ENCODE data around the gene UGGT2.
"Not testable (repeated sequence)": the region's sequence is repeated elsewhere in the genome, so short reads cannot be mapped to it uniquely, and the experiment has no call there.

The UGGT2 gene

GRCh38 chr13:95896301-95896700 lies 156.9 kb downstream of the UGGT2 start:
- Histone ChIP-seq H3K4me1 (ENCODE audit: insufficient read depth, low read length) (no peaks in the 10 kb centered on the region), H3K9me3 (ENCODE audit: low read length) (no peaks in the 10 kb centered on the region), H3K4me3 (ENCODE audit: low read length) (no peak overlapping the region), H2AFZ (ENCODE audit: low read depth, low read length) (no peak overlapping the region), H3K36me3 (ENCODE audit: insufficient read depth, low read length) (peaks cover 9% of the 10 kb centered on the region), H3K27me3 (ENCODE audit: insufficient read depth, low read length) (no peaks in the 10 kb centered on the region)

GRCh38 chr13:95893861-95894260 lies 159.3 kb downstream of the UGGT2 start:
- no peak overlapping the region for H2AFZ ChIP-seq (ENCODE audit: low read depth, low read length)
- H3K36me3 ChIP-seq (ENCODE audit: insufficient read depth, low read length), result peaks cover 9% of the 10 kb centered on the region
- H3K27me3 ChIP-seq (ENCODE audit: insufficient read depth, low read length), result no peaks in the 10 kb centered on the region
- H3K9me3 ChIP-seq (ENCODE audit: low read length), result peaks cover 2% of the 10 kb centered on the region
- H3K4me1 ChIP-seq (ENCODE audit: insufficient read depth, low read length), result no peaks in the 10 kb centered on the region
- no peak overlapping the region for H3K4me3 ChIP-seq (ENCODE audit: low read length)

- Histone ChIP-seq H3K4me1 (ENCODE audit: insufficient read depth, low read length) (no peaks in the 10 kb centered on the region), H3K4me3 (ENCODE audit: low read length) (no peak overlapping the region), H2AFZ (ENCODE audit: low read depth, low read length) (no peak overlapping the region), H3K36me3 (ENCODE audit: insufficient read depth, low read length) (peaks cover 32% of the 10 kb centered on the region), H3K27me3 (ENCODE audit: insufficient read depth, low read length) (no peaks in the 10 kb centered on the region), H3K9me3 (ENCODE audit: low read length) (no peaks in the 10 kb centered on the region)
Observed at GRCh38 chr13:95882121-95882520, 171.1 kb downstream of the UGGT2 start.

GRCh38 chr13:95880331-95880730 lies 172.9 kb downstream of the UGGT2 start:
- Histone ChIP-seq H3K4me1 (ENCODE audit: insufficient read depth, low read length) (no peaks in the 10 kb centered on the region), H3K36me3 (ENCODE audit: insufficient read depth, low read length) (peaks cover 39% of the 10 kb centered on the region), H3K9me3 (ENCODE audit: low read length) (no peaks in the 10 kb centered on the region), H2AFZ (ENCODE audit: low read depth, low read length) (no peak overlapping the region), H3K27me3 (ENCODE audit: insufficient read depth, low read length) (no peaks in the 10 kb centered on the region), H3K4me3 (ENCODE audit: low read length) (no peak overlapping the region)

GRCh38 chr13:95874286-95874685 lies 178.9 kb downstream of the UGGT2 start:
- Histone ChIP-seq H3K4me1 (ENCODE audit: insufficient read depth, low read length) (no peaks in the 10 kb centered on the region), H3K4me3 (ENCODE audit: low read length) (no peak overlapping the region), H3K9me3 (ENCODE audit: low read length) (no peaks in the 10 kb centered on the region), H3K36me3 (ENCODE audit: insufficient read depth, low read length) (peaks cover 23% of the 10 kb centered on the region), H2AFZ (ENCODE audit: low read depth, low read length) (no peak overlapping the region), H3K27me3 (ENCODE audit: insufficient read depth, low read length) (no peaks in the 10 kb centered on the region)

DNA sequence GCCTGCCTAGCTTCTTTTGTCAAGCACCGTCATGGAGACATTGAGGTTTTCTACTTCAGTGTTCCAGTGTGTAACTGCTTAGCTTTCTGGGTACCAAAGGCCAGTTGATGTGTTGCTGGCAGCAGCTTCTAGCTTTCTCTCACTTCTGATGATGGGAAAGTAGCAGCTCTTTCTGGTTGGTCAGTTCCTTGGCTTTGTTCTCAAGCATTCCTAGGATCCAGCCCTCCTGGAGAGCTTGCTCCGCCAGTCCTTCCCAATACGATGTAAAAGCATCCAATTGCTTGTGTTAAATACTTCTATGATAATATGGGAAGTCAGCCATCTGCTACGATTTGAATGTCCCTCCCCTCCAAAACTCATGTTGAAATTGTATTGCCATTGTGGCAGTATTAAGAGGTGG lies 182.8 kb downstream of the UGGT2 start:
- Histone ChIP-seq H3K4me3 (ENCODE audit: low read length) (no peak overlapping the region), H3K4me1 (ENCODE audit: insufficient read depth, low read length) (no peaks in the 10 kb centered on the region), H3K27me3 (ENCODE audit: insufficient read depth, low read length) (no peaks in the 10 kb centered on the region), H3K36me3 (ENCODE audit: insufficient read depth, low read length) (peaks cover 6% of the 10 kb centered on the region), H2AFZ (ENCODE audit: low read depth, low read length) (no peak overlapping the region), H3K9me3 (ENCODE audit: low read length) (no peaks in the 10 kb centered on the region)

DNA sequence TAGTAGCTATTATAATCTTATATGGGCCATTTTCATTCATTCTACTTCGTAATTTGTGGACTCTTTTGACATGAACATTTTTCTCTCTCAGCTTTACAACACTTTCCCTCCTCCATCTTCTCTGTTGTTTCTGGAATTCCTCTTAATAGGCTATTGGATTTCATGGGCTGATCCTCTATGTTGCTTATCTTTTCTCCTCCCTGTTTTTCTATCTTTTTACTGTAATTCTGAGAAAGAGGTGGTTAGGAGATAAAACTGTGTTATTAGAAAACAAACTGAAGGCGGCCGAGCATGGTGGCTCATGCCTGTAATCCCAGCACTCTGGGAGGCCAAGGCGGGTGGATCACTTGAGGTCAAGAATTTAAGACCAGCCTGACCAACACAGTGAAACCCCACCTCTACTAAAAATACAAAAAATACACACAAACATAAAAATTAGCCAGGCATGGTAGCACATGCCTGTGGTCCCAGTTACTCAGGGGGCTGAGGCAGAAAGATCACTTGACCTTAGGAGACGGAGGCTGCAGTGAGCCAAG lies 188.1 kb downstream of the UGGT2 start:
- Histone ChIP-seq H2AFZ (ENCODE audit: low read depth, low read length) (no peak overlapping the region), H3K27me3 (ENCODE audit: insufficient read depth, low read length) (no peaks in the 10 kb centered on the region), H3K36me3 (ENCODE audit: insufficient read depth, low read length) (peaks cover 15% of the 10 kb centered on the region), H3K4me1 (ENCODE audit: insufficient read depth, low read length) (no peaks in the 10 kb centered on the region), H3K4me3 (ENCODE audit: low read length) (no peak overlapping the region), H3K9me3 (ENCODE audit: low read length) (no peaks in the 10 kb centered on the region)

GRCh38 chr13:95862408-95862807 lies 190.8 kb downstream of the UGGT2 start:
- no peak overlapping the region for H3K4me3 ChIP-seq (ENCODE audit: low read length)
- H3K9me3 ChIP-seq (ENCODE audit: low read length), result no peaks in the 10 kb centered on the region
- H2AFZ ChIP-seq (ENCODE audit: low read depth, low read length), result no peak overlapping the region
- no peaks in the 10 kb centered on the region for H3K4me1 ChIP-seq (ENCODE audit: insufficient read depth, low read length)
- no peaks in the 10 kb centered on the region for H3K27me3 ChIP-seq (ENCODE audit: insufficient read depth, low read length)
- peaks cover 18% of the 10 kb centered on the region for H3K36me3 ChIP-seq (ENCODE audit: insufficient read depth, low read length)

- Histone ChIP-seq H3K4me3 (ENCODE audit: low read length) (no peak overlapping the region), H3K4me1 (ENCODE audit: insufficient read depth, low read length) (no peaks in the 10 kb centered on the region), H3K27me3 (ENCODE audit: insufficient read depth, low read length) (no peaks in the 10 kb centered on the region), H3K36me3 (ENCODE audit: insufficient read depth, low read length) (peaks cover 18% of the 10 kb centered on the region), H3K9me3 (ENCODE audit: low read length) (no peaks in the 10 kb centered on the region), H2AFZ (ENCODE audit: low read depth, low read length) (no peak overlapping the region)
Observed at GRCh38 chr13:95861296-95861695, 191.9 kb downstream of the UGGT2 start.

- Histone ChIP-seq H3K4me3 (ENCODE audit: low read length) (no peak overlapping the region), H3K27me3 (ENCODE audit: insufficient read depth, low read length) (no peaks in the 10 kb centered on the region), H3K9me3 (ENCODE audit: low read length) (no peaks in the 10 kb centered on the region), H3K36me3 (ENCODE audit: insufficient read depth, low read length) (peaks cover 15% of the 10 kb centered on the region), H2AFZ (ENCODE audit: low read depth, low read length) (no peak overlapping the region), H3K4me1 (ENCODE audit: insufficient read depth, low read length) (no peaks in the 10 kb centered on the region)
Observed at GRCh38 chr13:95858286-95859075, 194.7 kb downstream of the UGGT2 start.

GRCh38 chr13:95845656-95846055 lies 207.5 kb downstream of the UGGT2 start:
- H2AFZ ChIP-seq (ENCODE audit: low read depth, low read length), result not testable (repeated sequence)

DNA sequence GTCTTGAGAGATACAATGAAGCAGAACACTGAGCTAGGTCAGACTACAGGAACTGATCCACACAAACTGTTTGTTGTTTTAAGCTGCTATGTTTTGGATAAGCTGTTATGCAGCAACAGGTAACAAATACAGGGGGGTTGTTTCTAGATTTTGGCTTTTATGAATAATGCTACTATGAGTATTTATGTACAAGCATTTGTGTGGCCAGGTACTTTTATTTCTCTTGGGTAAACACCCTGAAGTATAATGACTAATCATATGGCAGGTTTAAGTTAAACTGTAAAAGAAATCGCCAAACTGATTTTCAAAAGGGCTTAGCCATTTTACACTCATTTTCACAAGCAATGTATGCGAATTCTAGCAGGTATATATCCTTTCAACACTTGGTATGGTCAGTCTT lies 210.3 kb downstream of the UGGT2 start:
- H3K9me3 ChIP-seq (ENCODE audit: low read length), result peaks cover 6% of the 10 kb centered on the region
- no peak overlapping the region for H2AFZ ChIP-seq (ENCODE audit: low read depth, low read length)
- no peaks in the 10 kb centered on the region for H3K36me3 ChIP-seq (ENCODE audit: insufficient read depth, low read length)
- no peaks in the 10 kb centered on the region for H3K4me1 ChIP-seq (ENCODE audit: insufficient read depth, low read length)
- no peaks in the 10 kb centered on the region for H3K27me3 ChIP-seq (ENCODE audit: insufficient read depth, low read length)
- no peak overlapping the region for H3K4me3 ChIP-seq (ENCODE audit: low read length)

More at GRCh38 chr13:95845656-95846055, 207.5 kb downstream of the UGGT2 start:
- H3K27me3 ChIP-seq (ENCODE audit: insufficient read depth, low read length); H3K4me3 ChIP-seq (ENCODE audit: low read length); H3K4me1 ChIP-seq (ENCODE audit: insufficient read depth, low read length); H3K36me3 ChIP-seq (ENCODE audit: insufficient read depth, low read length); H3K9me3 ChIP-seq (ENCODE audit: low read length): not testable (repeated sequence)

DNA sequence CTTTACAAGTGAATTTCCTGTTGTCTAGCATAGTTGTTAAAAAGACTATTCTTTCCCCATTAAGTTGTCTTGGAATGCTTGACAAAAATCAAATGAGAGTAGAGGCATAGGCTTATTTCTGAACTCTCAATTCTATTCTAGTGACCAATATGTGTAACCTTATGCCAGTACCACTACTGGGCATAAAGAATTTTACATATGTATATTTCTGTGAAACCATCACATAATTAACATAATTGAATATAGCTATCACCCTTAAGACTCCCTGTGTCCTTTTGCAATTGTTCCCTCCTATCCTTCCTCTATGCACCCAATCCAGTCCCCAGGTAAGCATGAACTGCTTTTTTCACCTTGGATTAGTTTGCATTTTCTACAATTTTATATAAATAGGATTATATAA lies 211.3 kb downstream of the UGGT2 start:
- peaks cover 6% of the 10 kb centered on the region for H3K9me3 ChIP-seq (ENCODE audit: low read length)
- no peaks in the 10 kb centered on the region for H3K4me1 ChIP-seq (ENCODE audit: insufficient read depth, low read length)
- no peaks in the 10 kb centered on the region for H3K27me3 ChIP-seq (ENCODE audit: insufficient read depth, low read length)
- H3K4me3 ChIP-seq (ENCODE audit: low read length), result no peak overlapping the region
- no peak overlapping the region for H2AFZ ChIP-seq (ENCODE audit: low read depth, low read length)
- no peaks in the 10 kb centered on the region for H3K36me3 ChIP-seq (ENCODE audit: insufficient read depth, low read length)
